Uterus (tissue), 4 donors: ENCODE data around the gene ZNF865. TPM values are rescaled to one million over a fixed set of nuclear protein-coding genes. Genes with fewer than 3 reads are reported as not detected.

Experiments used
- DNase-seq, 2 donors: peaks; one replicate each; pipeline ENCODE4 v3.0.0-alpha.2; 2019 to 2020
- H3K27ac ChIP-seq, 2 donors: fragments of 200-600 bp; sonication (generic); 1 replicate in 1 of 2; 2 replicates in 1 of 2; pipeline ENCODE4 v1.5.1; 2016 to 2018
- H3K27me3 ChIP-seq, 2 donors: fragments of 200-600 bp; sonication (generic); one replicate each; pipeline ENCODE4 v1.5.1; 2018 to 2019; ENCODE audit warnings: control low read depth in 1 of 2
- H3K36me3 ChIP-seq, 2 donors: fragments of 200-600 bp; sonication (generic); one replicate each; pipeline ENCODE4 v1.5.1; 2019; ENCODE audit warnings: control low read depth in 1 of 2
- H3K4me1 ChIP-seq, 2 donors: fragments of 200-600 bp; sonication (generic); one replicate each; pipeline ENCODE4 v1.5.1; 2018 to 2019; ENCODE audit warnings: control low read depth in 1 of 2
- H3K4me3 ChIP-seq, 2 donors: fragments of 200-600 bp; sonication (generic); 1 replicate in 1 of 2; 2 replicates in 1 of 2; pipeline ENCODE4 v1.5.1; 2018 to 2019; ENCODE audit warnings: mild to moderate bottlenecking in 1 of 2
- H3K9me3 ChIP-seq, 2 donors: fragments of 200-600 bp; sonication (generic); one replicate each; pipeline ENCODE4 v1.5.1; 2019; ENCODE audit warnings: control low read depth in 1 of 2
- POLR2A ChIP-seq, 2 donors: fragments of 450-650 bp; IDR thresholded peaks; one replicate each; pipeline ENCODE4 v1.6.1; 2016; ENCODE audit warnings: antibody characterized with exemption in 2 of 2, mild to moderate bottlenecking in 1 of 2, moderate library complexity in 1 of 2
- intact Hi-C: fragments of 100-400 bp; cut with DNase I; formaldehyde crosslinking; loops from one replicate; pipeline ENCODE4 v1.15.1; 2023; ENCODE audit warnings: low total_unique reads
- total RNA-seq, 4 donors: library from RNA; depleted of rRNA in 3 of 4; stranded (reverse); fragments of >200 nt in 3 of 4; gene quantifications; one replicate each; pipeline versions ENCODE4 v1.1.0 to v1.2.4, GENCODE V29; 2014 to 2023
- TF ChIP-seq, protein P1 (sequence below), 4 experiments: fragments of 200-600 bp in 2 of 4; fragments of 450-650 bp in 2 of 4; sonication (generic) in 2 of 4; IDR thresholded peaks; one replicate each; pipeline ENCODE4 v1.5.1; 2016 to 2019; ENCODE audit warnings: antibody characterized with exemption in 4 of 4, mild to moderate bottlenecking in 2 of 4, moderate library complexity in 1 of 4
- donor health status: DM: yes; HTN: yes; CAD: no.

Gene ZNF865
- total RNA-seq, 4 donors from 2014 or later = 2.0 to 24.2 (median 3.2) TPM; not detected in 1

DNA sequence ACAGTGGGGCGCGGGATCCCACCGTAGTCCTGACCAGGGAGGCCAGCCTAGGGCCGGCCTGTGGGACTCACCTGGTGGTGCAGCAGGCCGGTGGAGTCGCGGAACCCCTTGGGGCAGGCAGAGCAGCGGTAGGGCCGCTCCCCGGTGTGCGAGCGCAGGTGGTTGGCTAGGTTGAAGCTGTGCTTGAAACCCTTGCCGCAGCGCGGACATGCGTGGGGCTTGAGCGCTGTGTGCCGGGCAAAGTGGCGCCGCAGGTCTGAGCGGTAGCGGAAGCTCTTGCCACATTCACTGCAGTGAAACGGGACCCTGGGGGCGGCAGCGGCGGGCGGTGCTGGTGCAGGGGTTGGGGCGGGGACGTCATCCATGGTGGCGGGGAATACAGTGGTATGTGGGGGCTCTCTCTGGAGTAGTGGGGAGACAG is 7.9 kb upstream of the ZNF865 start:
- no peaks in the 10 kb centered on the region for H3K36me3 ChIP-seq
- TF ChIP-seq, protein P1, sequence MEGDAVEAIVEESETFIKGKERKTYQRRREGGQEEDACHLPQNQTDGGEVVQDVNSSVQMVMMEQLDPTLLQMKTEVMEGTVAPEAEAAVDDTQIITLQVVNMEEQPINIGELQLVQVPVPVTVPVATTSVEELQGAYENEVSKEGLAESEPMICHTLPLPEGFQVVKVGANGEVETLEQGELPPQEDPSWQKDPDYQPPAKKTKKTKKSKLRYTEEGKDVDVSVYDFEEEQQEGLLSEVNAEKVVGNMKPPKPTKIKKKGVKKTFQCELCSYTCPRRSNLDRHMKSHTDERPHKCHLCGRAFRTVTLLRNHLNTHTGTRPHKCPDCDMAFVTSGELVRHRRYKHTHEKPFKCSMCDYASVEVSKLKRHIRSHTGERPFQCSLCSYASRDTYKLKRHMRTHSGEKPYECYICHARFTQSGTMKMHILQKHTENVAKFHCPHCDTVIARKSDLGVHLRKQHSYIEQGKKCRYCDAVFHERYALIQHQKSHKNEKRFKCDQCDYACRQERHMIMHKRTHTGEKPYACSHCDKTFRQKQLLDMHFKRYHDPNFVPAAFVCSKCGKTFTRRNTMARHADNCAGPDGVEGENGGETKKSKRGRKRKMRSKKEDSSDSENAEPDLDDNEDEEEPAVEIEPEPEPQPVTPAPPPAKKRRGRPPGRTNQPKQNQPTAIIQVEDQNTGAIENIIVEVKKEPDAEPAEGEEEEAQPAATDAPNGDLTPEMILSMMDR (IDR thresholded peaks at IDR 0.05) = no peak
- TF ChIP-seq POLR2A (IDR thresholded peaks at IDR 0.05) = no peak
- intact Hi-C loops = no loop called here
- H3K4me1 ChIP-seq = peaks cover 0 to 6% of the 10 kb centered on the region in 2 donors
- H3K4me3 ChIP-seq = no peak overlapping the region
- no peaks in the 10 kb centered on the region for H3K27me3 ChIP-seq
- H3K9me3 ChIP-seq = no peaks in the 10 kb centered on the region
- DNase-seq = peak in 1 of 2 donors; percentile 32
- no peak overlapping the region for H3K27ac ChIP-seq

DNA sequence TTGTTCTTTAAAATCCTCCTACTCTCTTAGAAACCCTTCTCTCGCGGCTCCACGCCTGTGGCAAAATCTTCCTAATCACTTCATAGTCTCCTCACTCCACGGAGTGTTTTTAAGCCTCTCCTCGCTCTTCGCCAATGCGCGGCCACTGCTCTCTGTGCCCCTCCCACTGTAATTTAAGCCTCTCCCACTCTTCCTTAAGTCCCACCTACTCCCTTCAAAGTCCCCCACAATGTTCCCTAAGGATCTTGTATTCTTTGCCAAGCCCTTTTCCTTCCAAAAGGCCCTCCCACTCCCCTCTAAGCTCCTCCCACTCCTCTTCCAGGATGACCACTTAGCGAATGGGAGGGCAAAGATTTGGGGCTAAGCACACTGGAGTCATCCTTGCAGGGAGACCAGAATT is 7.4 kb upstream of the ZNF865 start:
- Histone ChIP-seq H3K4me3 (no peak overlapping the region), H3K4me1 (peaks cover 0 to 6% of the 10 kb centered on the region in 2 donors), H3K9me3 (no peaks in the 10 kb centered on the region), H3K27me3 (no peaks in the 10 kb centered on the region), H3K36me3 (no peaks in the 10 kb centered on the region), H3K27ac (no peak overlapping the region)
- intact Hi-C loops = no loop called here
- no peak for DNase-seq
- TF ChIP-seq, protein P1 (IDR thresholded peaks at IDR 0.05) = no peak
- no peak for TF ChIP-seq POLR2A (IDR thresholded peaks at IDR 0.05)

DNA sequence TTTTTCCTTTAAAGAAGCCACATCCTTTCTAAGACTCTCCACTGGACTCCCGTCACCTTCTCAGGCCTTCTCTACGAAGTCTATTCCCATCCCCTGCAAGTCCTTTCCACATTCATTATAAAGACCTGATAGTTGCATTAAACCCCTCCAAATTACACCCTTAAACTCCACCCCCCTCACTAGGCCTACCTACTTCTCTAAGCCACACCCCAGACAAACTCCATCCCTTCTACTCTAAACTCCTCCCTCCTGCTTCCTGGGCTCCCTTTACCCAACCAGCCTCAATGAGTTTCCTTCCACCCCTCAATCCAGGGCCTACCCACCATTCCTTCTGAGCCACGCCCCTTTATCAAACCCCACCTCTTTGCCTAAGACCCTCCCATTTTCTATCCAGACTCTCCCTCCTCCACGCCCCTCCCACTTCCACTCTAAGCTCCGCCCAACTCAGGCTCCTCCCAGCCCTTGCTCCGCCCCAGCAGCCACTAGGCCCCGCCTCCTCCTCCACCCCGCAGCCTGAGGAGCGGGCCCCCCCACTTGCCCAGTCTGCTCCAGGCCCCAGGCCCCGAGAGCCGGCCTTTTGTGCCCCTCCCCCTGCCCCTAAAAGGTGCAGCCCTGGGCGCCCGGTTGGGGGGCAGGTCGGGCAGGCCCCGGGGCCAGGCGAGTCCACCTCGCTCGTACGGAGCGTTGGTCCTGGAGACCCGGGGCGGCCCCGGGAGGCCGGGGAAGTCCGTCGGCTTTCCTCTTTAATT is 6.6 kb upstream of the ZNF865 start:
- no peaks in the 10 kb centered on the region for H3K9me3 ChIP-seq
- TF ChIP-seq, protein P1 (IDR thresholded peaks at IDR 0.05) = no peak
- TF ChIP-seq POLR2A (IDR thresholded peaks at IDR 0.05) = peak in 1 of 2 donors; percentile 50
- intact Hi-C loops = no loop called here
- peak overlapping the region; percentile 94 to 99 for H3K27ac ChIP-seq
- H3K4me3 ChIP-seq = peak overlapping the region; percentile 82 to 87
- H3K27me3 ChIP-seq = no peaks in the 10 kb centered on the region
- peaks cover 0 to 6% of the 10 kb centered on the region in 2 donors for H3K4me1 ChIP-seq
- no peaks in the 10 kb centered on the region for H3K36me3 ChIP-seq
- peak; percentile 95 to 96 for DNase-seq

DNA sequence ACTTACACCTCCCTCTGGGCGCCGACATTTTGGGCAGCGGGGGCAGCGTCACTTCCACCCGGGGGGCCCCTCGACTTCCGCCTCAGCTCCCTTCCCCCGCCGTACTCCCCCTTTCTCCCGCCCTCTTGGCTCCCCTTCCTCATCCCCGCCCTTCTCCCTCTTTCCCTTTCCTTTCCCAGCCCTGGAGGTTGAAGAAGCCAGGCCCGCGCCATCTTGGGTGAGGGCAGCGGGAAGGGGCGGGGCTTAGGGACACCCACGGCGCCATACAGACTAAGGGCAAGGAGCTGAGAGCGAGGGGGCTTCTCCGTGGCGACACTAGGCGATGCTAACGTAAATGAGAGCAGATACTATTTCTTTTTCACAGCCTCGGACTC is 6.0 kb upstream of the ZNF865 start, which contains the start of gene FIZ1:
TSS of gene FIZ1 (minus strand) at position 50 of the 374 bp plus-strand sequence. CDS start 1,652 bp downstream, outside the sequence.
- DNase-seq = peak; percentile 99
- Histone ChIP-seq H3K4me3 (peak within 1 kb of the TSS; percentile 82 to 87), H3K27ac (peak within 1 kb of the TSS; percentile 94 to 99), H3K4me1 (peaks cover 0 to 9% of the 10 kb centered on the region in 2 donors), H3K27me3 (no peaks in the 10 kb centered on the region), H3K36me3 (no peaks in the 10 kb centered on the region), H3K9me3 (no peaks in the 10 kb centered on the region)
- intact Hi-C loops = no loop called here
- TF ChIP-seq, protein P1 (IDR thresholded peaks at IDR 0.05) = no peak
- no peak for TF ChIP-seq POLR2A (IDR thresholded peaks at IDR 0.05)
